SK-N-SH (cell line): ENCODE results near the gene LRRC75A.

Source experiments
- CTCF ChIP-seq: fragments of 200-600 bp; sonication (generic); IDR thresholded peaks from 2 replicates; pipeline ENCODE4 v1.6.1; 2017; ENCODE audit warnings: antibody characterized with exemption, mild to moderate bottlenecking, moderate library complexity
- EP300 ChIP-seq, 2 experiments: IDR thresholded peaks; 2 replicates each; pipeline versions ENCODE4 v1.4.0 to v1.6.1; 2012; ENCODE audit warnings: borderline replicate concordance in 1 of 2, low read depth in 1 of 2, low read length in 1 of 2
- EZH2phosphoT487 ChIP-seq: fragments of 200-600 bp; sonication (generic); IDR thresholded peaks from 2 replicates; pipeline ENCODE4 v1.6.1; 2017; ENCODE audit warnings: low read depth, mixed run types, mild to moderate bottlenecking, antibody characterized with exemption, moderate library complexity, borderline replicate concordance
- GABPA ChIP-seq: IDR thresholded peaks from 2 replicates; pipeline ENCODE4 v1.4.0; 2012; ENCODE audit warnings: low read depth, mild to moderate bottlenecking
- IRF3 ChIP-seq: fragments of 150-350 bp; IDR thresholded peaks from 2 replicates; pipeline ENCODE4 v1.6.1; 2016; ENCODE audit warnings: mild to moderate bottlenecking, low read depth, low read length
- NFIC ChIP-seq: IDR thresholded peaks from 2 replicates; pipeline ENCODE4 v1.4.0; 2012; ENCODE audit warnings: borderline replicate concordance
- POLR2AphosphoS5 ChIP-seq: IDR thresholded peaks from 2 replicates; pipeline ENCODE4 v1.6.1; 2012; ENCODE audit warnings: low read depth, low read length
- REST ChIP-seq: IDR thresholded peaks from 2 replicates; pipeline ENCODE4 v1.6.1; 2012; ENCODE audit warnings: mild to moderate bottlenecking, low read depth, low read length, moderate library complexity
- RFX5 ChIP-seq: IDR thresholded peaks from 2 replicates; pipeline ENCODE4 v1.6.1; 2012; ENCODE audit warnings: mild to moderate bottlenecking, improper control_type of control experiment, low read length
- RXRA ChIP-seq: IDR thresholded peaks from 2 replicates; pipeline ENCODE4 v1.4.0; 2012; ENCODE audit warnings: low read depth, mild to moderate bottlenecking, borderline replicate concordance
- SMC3 ChIP-seq: IDR thresholded peaks from 2 replicates; pipeline ENCODE4 v1.6.1; 2012; ENCODE audit warnings: low read depth, low read length, improper control_type of control experiment
- TAF1 ChIP-seq: IDR thresholded peaks from 2 replicates; pipeline ENCODE4 v1.6.1; 2012; ENCODE audit warnings: low read depth, mild to moderate bottlenecking, low read length, moderate library complexity, borderline replicate concordance
- ZBTB33 ChIP-seq: IDR thresholded peaks from 2 replicates; pipeline ENCODE4 v1.4.0; 2012; ENCODE audit warnings: low read depth, borderline replicate concordance

GRCh38 chr17:16480995-16481394 lies 11.0 kb downstream of the LRRC75A start:
- TF ChIP-seq CTCF: no peak
- no peak for TF ChIP-seq RFX5
- no peak for TF ChIP-seq SMC3
- no peak for TF ChIP-seq IRF3
- TF ChIP-seq EZH2phosphoT487: no peak
- no peak for TF ChIP-seq POLR2AphosphoS5
- no peak for TF ChIP-seq EP300 (IDR thresholded peaks at IDR 0.05; ENCODE audit: borderline replicate concordance in 1 of 2, low read depth in 1 of 2, low read length in 1 of 2)
- no peak for TF ChIP-seq RXRA
- TF ChIP-seq REST: no peak
- no peak for TF ChIP-seq ZBTB33
- no peak for TF ChIP-seq GABPA
- TF ChIP-seq TAF1: no peak
- TF ChIP-seq NFIC: no peak
